GM12892 (cell line): ENCODE data around the gene PRDM15.

Experiments used
- POLR2A ChIP-seq: IDR thresholded peaks from 2 replicates; pipeline ENCODE4 v1.6.1; 2011; ENCODE audit warnings: low read depth, low read length, control low read depth
- POLR2AphosphoS5 ChIP-seq: IDR thresholded peaks from 2 replicates; pipeline ENCODE4 v1.6.1; 2011; ENCODE audit warnings: low read depth, low read length, control low read depth
- TAF1 ChIP-seq: IDR thresholded peaks from 2 replicates; pipeline ENCODE4 v1.6.1; 2011; ENCODE audit warnings: low read depth, mild to moderate bottlenecking, control low read depth, low read length, borderline replicate concordance

- no peak for TF ChIP-seq POLR2A
- no peak for TF ChIP-seq TAF1
- no peak for TF ChIP-seq POLR2AphosphoS5
Measured at GRCh38 chr21:41843584-41843983, 35.6 kb downstream of the PRDM15 start.
